ENCODE data around the gene CAPN11.
A peak's percentile ranks its signal among the peaks of the same experiment; 100 is the strongest.

Gene CAPN11

GRCh38 chr6:44158770-44159228, at the start of gene CAPN11:
Gene CAPN11 (plus strand): TSS chr6:44158820. CDS start chr6:44158849, 29 bp downstream.
- DNase-seq (ENCODE audit: low read depth in 2 of 3, low spot score in 1 of 3): no peak

DNA sequence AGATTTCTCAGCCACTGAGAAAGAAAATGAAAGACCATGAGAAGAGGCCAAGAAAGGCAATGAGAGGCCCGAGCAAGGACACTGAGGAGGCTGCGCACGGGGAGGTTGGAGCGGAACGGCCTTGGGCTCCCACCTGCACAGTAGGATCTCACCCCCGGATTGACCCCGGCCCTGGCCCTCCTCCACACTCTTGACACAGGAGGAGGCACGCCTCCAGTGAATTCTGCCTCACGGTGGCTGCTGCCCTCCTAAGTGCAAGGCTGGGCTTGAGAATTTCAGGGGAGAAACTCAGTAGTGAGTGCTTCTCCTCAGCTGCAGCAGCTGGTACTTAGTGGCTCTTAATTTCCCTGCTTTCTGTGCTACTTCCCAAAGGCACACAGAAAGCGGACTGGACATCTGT, 49.4 kb upstream of the CAPN11 start:
- DNase-seq (ENCODE audit: low read depth in 2 of 3, low spot score in 1 of 3): no peak

- no peak for DNase-seq (ENCODE audit: low read depth in 2 of 3, low spot score in 1 of 3)
Measured at GRCh38 chr6:44110005-44110676, 48.5 kb upstream of the CAPN11 start.

DNA sequence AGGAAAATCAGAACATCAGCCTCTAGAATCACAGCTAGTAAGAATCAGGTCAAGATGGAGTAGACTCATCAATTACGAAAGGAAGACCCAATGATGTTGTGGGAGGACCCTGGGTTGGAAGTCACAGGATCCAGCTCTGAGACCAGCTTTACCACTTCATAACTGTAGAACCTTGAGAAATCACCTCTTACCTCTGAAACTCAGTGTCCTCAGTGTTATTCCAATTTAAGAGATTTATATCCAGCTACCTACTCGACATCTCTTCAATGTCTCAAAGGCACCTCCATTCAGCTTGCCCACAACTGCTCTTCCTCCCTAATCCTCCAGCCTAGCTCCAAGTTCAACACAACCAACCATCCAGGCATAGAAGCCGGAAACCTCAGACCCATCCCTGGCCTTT, 47.7 kb upstream of the CAPN11 start:
- DNase-seq (ENCODE audit: low read depth in 2 of 3, low spot score in 1 of 3): no peak

GRCh38 chr6:44111434-44112417, 46.9 kb upstream of the CAPN11 start:
- no peak for DNase-seq (ENCODE audit: low read depth in 2 of 3, low spot score in 1 of 3)

DNA sequence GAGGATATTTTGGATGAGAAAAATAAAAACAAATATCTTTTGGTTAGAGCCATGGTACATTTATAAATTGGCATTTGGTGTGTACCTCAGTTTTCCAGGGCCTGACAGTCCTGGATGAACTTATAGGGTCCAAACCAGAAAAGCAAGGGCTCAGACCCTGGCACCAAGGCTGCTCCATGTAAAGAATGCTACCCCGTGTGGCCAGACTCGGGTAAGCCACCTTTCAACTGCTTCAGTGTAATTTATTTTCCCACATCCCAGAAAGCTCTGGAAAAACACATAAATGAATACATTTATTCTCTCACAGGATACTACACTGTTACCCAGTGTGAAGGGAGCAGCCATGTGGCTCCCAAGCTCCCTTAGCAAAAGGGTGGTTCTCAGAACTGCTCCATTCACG, 45.2 kb upstream of the CAPN11 start:
- DNase-seq (ENCODE audit: low read depth in 2 of 3, low spot score in 1 of 3): no peak

- no peak for DNase-seq (ENCODE audit: low read depth in 2 of 3, low spot score in 1 of 3)
Measured at GRCh38 chr6:44115866-44116265, 42.8 kb upstream of the CAPN11 start.

GRCh38 chr6:44116641-44117382, 41.8 kb upstream of the CAPN11 start:
- DNase-seq (ENCODE audit: low read depth in 2 of 3, low spot score in 1 of 3): no peak

- DNase-seq (ENCODE audit: low read depth in 2 of 3, low spot score in 1 of 3): no peak
Measured at GRCh38 chr6:44117397-44118128, 41.1 kb upstream of the CAPN11 start.

DNA sequence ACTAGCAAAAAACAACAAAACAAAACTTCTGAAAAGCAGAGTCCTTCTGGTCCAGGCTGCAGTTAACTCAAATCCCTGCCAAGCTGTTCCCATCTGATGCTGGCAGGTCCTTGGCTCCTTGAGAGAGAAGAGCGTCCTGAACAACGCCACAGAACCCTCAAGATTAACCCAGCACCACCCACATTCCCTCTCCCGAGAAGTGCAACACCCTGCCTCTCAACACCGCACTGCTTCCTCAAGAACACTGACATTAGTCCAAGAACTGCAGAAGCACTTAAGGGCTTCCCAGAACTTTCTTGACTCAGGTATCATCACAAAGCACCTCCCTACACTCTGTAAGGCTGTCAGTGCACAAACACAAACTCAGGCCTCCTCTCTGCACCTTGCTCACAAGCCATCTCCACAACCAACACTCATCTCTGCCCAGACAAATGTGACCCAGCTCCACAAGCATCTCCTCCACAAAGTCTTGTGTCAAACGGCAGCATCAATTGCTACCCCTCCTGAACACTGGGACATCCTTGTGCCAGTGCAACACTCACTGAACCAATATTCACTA, 38.8 kb upstream of the CAPN11 start:
- DNase-seq (ENCODE audit: low read depth in 2 of 3, low spot score in 1 of 3): no peak

GRCh38 chr6:44120692-44121443, 37.8 kb upstream of the CAPN11 start:
- DNase-seq (ENCODE audit: low read depth in 2 of 3, low spot score in 1 of 3): no peak

- DNase-seq (ENCODE audit: low read depth in 2 of 3, low spot score in 1 of 3): no peak
Measured at GRCh38 chr6:44122801-44123200, 35.8 kb upstream of the CAPN11 start.

GRCh38 chr6:44123544-44123943, 35.1 kb upstream of the CAPN11 start:
- no peak for DNase-seq (ENCODE audit: low read depth in 2 of 3, low spot score in 1 of 3)

- DNase-seq (ENCODE audit: low read depth in 2 of 3, low spot score in 1 of 3): peak; percentile 75 to 84 (median 83)
Measured at GRCh38 chr6:44126320-44127149, 32.1 kb upstream of the CAPN11 start.

GRCh38 chr6:44127186-44128019, 31.2 kb upstream of the CAPN11 start, which contains the start of the genes MRPL14 and TMEM63B:
Gene MRPL14 (minus strand): TSS chr6:44127452. CDS start chr6:44116611, 10,841 bp downstream.
Gene TMEM63B (plus strand): TSS chr6:44127554. CDS start chr6:44134585, 7,031 bp downstream.
- peak; percentile 78 to 88 (median 80) for DNase-seq (ENCODE audit: low read depth in 2 of 3, low spot score in 1 of 3)

DNA sequence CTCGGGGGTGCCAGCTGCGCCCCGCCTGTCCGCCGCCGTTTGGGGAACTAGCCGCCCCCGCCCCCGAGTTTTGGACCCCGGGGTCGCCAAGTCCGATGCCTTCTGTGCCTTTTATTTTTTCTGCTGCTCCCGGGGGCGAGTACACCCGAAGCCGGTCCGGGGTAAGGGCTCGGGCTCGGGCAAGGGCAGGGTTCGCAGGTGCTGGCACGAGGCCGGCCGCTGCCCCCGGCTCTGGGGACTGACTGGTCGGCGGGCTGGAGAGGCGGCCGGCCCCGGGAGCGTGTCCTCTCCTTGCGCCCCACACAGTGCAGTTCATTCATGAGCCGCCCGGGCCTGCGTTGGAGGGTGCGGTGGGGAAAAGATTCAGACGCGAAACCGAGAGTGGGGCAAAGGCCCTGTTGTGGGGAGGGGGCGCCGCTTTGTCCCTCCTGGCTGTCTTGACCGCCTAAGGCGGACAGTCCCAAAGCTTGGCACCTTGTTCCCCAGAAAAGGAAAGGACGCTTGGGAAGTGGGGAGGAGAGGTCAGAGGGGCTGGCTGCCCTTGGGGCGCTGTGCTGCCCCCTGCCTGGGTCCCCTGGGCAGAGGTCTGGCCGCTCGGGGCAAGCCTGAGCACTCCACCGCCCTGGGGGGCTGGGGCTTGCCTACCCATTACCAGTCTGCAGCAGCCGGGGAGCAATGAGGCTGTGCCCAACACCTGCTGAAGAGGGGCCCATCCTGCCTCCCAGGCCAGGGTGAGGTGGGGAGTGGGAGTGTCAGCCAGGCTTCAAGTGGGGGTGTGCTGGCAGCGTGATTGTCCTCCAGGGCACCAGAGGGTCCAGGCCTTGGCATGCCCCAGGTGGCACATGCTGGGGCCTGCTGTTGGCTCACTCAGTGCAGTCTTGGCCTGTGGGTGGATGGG, 30.4 kb upstream of the CAPN11 start:
- no peak for DNase-seq (ENCODE audit: low read depth in 2 of 3, low spot score in 1 of 3)

Measured in stimulated activated CD4-positive, alpha-beta T cell treated with anti-CD3 and anti-CD28 coated beads, Interleukin-12 subunit alpha, Interleukin-12 subunit beta, amount 100 ng/mL, for 48 hours (primary cell).